HG02623 (cell line): ENCODE results near the gene ZNF827.

Experiments used
- ATAC-seq: cut with Tn5 transposase; IDR thresholded peaks from one replicate; pipeline ENCODE4 v1.9.1; 2021; ENCODE audit warnings: moderate library complexity; ENCODE audit not compliant: unreplicated experiment

The ZNF827 gene

DNA sequence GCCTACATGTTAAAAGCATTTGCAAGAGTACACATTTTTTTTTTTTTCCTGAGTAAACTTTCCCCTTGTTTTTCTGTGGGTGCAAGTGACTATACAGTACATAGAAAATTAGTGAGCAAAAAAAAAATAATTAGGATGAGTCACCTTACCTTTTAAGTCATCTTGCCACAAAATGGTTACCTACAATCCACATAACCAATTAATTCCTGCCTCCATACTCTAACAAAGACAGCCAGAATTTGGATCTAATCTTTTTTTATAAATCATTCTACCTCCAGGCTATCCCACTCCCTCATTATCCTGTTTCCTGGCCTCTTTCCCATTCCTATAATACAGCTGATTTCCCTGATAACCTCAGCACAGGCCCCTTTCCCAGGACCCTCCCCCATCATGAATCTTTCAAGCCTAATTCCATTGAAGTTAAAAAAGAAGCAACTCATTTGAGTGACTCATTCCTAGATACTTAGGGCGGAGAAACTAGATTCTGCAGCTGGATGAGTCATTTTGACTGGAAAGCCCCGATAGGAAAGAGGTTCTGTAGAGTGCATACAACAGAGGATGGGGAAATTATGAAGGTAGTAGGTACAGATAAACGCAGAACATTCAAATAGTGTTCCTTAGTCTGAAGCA, 130.5 kb downstream of the ZNF827 start:
- peak; percentile 63 for ATAC-seq

DNA sequence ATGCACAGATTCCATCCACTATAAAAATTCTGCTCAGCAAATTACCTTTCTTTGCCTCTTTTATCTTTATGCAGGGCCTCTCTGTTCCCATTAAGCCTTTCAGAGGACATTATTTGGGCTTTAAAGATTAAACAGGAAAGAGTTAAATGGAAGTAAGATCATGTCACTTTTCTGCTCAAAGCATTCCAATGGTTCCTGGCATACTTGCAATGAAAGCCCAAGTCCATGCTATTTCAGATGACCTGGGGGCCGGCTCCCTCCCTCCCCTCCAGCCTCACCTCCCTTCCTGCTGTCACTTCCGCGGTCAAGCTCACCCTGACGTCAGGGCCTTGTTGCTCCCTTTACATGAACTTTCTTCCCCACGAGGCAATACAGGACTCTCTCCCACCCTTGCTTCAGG, 133.1 kb downstream of the ZNF827 start:
- ATAC-seq: no peak

DNA sequence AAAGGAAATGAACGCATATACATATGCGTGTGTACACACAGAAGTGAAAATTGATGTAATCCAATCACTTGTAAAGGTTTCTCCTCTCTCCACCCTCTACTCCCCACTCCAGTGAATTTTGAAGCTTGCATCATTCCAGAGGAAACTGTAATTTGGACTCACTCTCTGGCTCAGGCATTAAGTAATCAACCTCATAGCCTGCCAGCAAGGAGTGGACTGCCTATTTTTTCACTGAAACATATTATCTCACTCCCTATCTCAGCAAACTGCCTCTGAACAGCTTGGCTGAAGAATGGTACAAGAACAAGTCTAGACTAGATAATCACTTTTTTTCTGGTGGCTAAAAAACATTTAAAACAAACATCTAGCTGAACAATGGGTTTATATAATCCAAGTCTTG, 134.5 kb downstream of the ZNF827 start:
- ATAC-seq: no peak

DNA sequence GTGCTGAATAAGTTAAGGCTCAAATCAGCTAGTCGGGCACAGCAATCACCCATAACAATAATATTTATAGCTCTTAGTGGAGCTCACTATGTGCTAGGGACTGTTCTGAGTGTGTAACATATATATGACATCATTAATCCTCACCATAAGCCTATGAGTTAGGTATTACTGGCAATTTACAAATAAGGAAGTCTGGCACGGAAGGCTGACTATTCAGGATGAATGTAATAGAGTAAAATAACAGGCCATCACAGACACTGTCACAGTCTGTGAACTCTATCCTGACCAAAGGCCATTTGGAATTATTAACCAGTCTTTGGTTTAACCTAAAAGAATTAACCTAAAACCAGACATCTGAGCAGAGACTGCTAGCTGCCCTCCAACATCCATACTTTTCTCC, 139.4 kb downstream of the ZNF827 start:
- ATAC-seq: no peak

DNA sequence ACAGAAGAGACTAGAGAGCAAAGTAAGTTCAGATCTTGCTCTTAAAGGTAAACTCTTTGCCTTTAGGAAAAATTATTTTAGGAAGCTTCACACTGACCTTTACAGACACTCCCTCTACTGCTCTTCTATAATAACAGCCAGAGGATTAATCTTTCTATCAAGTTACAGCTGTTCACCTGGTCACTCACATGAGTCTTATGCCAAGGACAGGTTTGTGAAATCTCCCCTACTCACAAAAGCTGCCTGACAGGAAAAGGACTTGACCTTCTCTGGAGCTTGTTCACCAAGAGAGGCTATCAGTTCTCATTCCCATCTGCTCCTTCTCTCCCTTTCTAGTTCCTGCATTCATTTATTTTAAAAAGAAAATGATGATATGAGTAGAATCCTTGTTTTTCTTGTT, 141.3 kb downstream of the ZNF827 start:
- ATAC-seq: no peak

DNA sequence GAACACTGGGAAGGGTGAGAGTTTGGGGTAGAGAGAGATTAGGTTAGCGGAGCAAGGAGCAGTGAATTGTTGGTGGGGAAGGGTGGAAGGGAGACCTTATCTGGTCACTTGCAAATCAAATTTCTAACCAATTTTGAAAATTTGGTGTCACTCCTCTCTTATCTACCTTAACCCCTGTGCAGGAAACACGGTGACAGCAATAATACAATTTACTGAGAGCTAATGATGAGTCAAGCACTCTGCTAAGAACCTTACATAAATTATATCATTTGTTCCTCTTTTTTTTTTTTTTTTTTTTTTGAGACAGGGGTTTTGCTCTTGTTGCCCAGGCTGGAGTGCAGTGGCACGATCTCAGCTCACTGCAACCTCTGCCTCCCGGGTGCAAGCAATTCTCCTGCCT, 142.3 kb downstream of the ZNF827 start:
- no peak for ATAC-seq

DNA sequence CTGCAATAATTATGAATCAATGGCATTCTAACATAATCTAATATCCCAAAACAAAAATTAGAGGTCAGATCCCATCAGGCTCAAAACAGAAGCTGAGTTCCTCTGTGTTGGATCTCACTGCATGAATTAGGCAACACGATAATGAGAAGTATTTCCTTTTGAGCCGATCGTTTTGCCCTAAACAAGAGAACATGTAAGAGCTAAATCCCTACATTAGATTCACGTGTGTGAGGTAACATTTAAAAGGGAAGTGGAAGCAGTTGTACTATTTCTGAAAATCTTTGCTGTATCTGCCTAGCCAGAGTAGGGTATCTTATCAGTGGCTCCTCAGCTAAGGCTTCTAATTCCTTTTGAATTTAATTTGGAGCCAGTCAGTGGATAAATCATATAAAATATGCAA, 143.1 kb downstream of the ZNF827 start:
- ATAC-seq: no peak

DNA sequence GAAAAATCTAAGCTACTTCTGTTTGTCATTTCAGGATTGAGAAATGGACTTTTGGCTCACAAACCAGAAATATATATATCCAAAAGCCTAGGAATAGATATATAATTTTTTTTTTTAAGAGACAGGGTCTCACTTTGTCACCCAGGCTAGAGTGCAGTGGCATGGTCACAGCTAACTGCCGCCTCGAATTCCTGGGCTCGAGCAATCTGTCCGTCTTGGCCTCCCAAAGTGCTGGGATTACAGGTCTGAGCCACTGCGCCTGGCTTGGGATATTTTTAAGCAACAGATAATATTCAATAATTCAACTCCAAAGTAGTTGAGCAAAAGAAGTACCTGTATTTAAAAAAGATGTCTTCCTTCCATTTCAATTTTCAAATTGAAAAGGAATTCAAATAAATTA, 146.2 kb downstream of the ZNF827 start:
- ATAC-seq: no peak

DNA sequence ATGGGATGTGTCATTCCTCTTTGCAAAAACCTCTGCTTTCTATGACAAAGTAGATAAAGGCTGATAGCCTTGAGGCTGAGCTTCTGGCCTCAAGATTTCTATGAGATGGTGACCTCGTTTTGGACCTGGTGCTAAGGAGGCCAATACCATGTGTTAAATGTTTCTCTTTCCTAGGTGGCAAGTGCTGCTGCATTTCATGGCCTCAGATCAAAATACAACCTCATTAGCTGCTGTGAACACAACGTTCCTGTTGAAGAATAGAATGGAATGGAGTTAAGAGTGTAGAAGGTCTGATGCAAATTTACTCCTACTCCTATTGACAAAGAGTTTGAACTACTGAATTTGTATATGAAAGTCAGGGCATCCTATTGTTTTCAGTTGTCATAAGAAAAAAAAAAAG, 146.6 kb downstream of the ZNF827 start:
- no peak for ATAC-seq

DNA sequence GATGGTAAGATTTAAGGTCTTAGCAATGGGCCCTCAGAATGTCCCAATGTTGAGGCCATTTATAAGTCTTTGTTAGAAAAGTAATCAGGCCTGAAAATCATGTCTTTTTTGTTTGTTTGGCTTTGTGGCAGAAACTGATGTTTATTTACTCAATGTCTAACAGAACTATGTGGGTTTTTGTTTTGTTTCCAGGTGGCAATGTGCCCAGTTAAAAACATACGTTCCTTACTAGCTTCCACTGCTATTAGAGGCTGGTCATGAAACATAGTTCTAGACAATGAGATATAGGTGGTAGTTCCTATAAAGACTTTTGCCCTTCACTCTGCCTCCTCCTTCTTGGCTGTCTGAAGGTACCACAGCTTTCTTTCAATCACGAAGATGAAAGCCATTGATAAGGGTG, 149.9 kb downstream of the ZNF827 start:
- ATAC-seq: no peak

DNA sequence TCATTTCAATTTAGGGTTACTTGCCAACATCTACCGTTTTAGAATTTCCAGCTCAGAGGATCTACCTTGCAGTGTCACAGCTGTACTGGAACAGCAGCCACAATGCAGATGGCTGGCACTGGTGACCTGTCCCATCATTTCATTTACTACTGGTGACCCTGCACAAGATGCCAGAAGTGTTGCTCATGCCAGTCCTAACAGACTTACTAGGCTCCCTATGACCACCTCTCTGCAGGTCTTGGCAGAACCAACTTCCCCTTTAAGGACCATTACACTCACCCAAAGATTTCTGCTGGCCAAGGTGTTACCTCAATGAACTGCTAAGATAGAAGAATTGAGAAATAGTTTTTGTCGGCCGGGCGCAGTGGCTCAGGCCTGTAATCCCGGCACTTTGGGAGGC, 151.8 kb downstream of the ZNF827 start:
- ATAC-seq: no peak

DNA sequence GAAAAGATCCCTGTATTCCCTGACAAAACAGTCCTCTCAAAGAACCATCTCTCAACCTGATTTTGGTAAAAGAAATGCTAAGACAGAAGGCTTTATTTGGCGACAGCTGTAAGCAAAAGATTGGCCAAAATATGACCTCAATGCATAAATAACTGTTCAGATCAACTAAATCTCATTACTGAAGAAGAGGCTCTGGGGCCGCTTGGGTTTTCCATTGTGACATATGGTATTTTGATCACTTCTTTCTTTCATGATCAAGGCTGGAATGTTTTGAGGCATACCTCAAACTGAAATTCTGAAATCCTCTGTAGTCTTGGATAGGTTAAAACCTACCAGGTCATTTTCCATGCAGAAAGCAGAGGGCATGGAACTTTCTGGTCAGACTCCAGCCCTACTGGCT, 152.4 kb downstream of the ZNF827 start:
- ATAC-seq: no peak

DNA sequence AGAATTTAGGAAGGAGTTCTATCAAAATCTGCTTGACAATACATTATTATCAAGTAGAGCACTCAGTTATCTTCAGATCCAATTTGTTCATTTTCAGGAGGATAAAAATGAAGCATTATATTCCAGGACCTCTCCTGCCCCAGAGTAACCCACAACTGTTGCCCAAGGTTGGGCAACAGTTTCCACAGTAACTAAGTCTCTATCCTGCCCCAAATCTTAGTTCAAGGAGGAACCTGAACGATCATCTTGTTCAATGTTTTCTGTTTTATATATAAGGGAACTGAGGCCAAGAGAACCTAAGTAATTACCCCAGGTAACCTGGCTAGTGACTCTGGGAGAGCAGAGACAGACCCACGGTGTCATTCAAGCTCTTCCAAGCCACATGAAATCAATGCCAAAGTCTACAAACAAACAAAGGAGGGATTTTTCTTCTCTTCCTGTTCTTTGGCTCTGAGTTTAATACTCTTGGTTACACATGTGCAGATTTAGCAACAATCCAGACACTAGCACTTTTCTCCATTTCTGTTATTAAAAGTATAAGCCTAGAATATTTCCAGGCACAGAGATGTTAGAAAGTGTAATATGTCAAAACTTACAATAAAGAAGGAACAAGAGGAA, 153.1 kb downstream of the ZNF827 start:
- ATAC-seq: no peak

DNA sequence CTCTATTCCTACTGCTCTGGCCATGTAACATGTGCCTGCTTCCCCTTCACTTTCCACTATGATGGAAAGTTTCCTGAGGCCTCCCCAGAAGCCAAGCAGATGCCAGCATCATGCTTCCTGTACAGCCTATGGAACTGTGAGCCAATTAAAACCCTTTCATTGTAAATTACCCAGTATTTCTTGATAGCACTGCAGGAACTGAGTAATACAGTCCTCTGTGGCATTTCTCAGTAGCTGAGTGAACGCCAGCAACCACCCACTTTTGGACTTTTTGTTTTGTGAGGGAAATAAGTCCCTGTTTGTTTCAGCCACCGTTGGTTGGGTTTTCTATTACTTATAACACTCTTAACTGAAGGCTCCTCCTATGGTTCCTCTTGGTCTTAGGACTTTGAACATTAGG, 154.6 kb downstream of the ZNF827 start:
- ATAC-seq: no peak

DNA sequence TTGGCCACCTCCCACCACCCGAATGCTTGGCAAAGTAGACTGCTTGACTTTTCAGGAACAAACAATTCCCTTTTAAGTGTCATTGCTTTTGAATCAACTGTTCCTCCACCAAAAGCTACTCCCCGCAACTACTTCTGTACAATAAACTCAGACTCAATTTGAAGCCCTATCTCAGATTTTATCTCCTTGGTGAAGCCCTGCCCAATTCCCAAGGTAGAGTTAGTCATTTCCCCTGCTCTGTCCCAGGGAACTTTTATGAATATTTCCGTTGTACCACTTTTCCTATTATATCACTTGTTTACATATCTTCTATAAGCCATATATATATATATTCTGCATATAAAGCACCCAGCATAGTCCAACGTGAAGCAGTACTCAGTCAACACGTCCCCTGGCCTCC, 155.9 kb downstream of the ZNF827 start:
- ATAC-seq: no peak

DNA sequence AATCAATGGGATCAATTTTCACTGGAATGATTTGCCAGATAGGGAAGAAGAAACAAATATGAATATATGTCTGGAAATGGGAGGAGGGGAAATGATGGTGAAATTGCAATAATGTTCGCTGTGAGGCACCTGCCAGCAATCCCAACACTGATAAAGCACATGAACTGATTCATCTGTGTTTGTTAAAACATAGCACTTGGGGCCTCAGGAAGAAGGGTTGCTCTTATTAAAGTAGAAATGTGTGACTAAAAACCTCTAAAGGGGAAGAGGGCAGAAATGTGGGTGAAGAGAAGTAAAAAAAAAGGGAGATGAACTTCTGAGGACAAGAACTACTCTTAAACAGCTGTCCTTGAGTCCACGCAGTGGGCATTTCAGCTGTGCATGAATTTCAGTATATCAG, 157.3 kb downstream of the ZNF827 start:
- no peak for ATAC-seq

DNA sequence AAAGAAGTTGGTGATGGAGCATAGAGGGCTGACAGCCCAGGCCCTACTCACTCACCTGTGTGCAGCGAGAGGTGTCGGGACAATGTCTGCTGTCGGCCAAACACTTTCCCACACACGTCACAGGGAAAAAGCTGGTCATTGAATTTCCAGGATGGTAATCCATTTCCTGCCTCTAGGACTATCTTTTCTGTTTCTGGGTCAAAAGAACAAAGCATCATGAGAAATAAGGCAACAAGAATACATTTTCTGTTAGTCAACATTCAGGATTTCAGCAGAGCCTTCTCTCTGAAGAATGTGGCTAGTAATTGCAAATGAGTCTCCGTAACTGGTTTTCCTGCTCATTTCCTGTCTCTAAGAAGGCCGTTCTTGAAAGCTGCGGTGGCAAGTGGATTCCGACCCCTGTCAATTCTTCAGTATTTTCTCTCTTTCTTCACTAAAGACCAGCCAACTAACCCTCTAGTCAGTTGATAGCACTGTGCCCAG, 159.3 kb downstream of the ZNF827 start:
- no peak for ATAC-seq

DNA sequence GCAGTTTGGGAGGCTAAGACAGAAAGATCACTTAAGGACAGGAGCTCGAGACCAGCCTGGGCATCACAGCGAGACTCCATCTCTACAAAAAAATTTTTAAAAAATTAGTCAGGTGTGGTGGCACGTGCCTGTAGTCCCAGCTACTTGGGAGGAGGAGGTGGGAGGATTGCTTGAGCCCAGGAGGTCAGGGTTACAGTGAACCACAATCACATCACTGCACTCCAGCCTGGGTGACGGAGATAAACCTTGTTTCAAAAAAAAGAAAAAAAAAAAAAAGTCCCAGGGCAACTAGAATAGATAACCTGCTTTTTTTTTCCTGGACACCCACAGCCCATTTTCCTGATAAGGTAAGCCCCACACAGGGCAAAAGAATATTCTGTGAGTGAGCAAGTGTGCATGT, 162.4 kb downstream of the ZNF827 start:
- no peak for ATAC-seq

DNA sequence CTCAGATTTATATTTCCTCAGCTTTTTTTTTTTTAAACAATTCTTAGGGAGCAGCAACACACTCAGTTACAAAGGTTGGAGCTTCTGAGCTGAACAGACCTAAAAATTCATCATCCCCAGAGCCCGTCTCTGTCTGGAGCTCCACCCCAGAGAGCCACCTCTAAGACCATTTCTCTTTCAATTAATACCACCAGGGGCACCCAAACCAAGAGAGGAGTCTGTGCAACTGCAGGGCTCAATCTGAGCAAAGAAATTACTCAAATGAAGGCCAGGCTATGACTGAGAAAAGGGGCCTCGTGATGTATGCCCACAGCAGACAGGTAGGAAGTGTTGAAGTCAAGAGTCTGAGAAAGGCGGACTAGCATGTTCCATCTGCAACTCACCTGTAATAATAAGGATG, 163.2 kb downstream of the ZNF827 start:
- no peak for ATAC-seq

DNA sequence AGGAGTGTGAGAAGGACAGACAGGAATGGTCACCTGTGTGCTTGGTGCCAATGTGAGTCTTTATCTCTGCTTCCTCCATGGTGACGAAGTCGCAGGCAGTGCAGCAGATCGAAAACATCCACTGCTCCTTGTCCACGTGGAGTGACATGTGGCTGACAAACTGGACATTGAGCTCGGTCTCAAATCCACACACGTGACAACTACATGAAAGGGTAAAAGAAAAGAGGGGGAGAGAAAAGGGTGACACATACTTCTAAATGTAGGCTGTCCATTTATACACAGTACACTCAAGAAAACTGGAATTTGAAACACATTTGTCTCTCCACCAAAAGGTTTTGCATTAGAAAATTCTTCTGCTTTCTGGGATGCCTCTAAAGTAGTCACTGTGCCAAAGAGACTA, 164.2 kb downstream of the ZNF827 start:
- ATAC-seq: no peak

DNA sequence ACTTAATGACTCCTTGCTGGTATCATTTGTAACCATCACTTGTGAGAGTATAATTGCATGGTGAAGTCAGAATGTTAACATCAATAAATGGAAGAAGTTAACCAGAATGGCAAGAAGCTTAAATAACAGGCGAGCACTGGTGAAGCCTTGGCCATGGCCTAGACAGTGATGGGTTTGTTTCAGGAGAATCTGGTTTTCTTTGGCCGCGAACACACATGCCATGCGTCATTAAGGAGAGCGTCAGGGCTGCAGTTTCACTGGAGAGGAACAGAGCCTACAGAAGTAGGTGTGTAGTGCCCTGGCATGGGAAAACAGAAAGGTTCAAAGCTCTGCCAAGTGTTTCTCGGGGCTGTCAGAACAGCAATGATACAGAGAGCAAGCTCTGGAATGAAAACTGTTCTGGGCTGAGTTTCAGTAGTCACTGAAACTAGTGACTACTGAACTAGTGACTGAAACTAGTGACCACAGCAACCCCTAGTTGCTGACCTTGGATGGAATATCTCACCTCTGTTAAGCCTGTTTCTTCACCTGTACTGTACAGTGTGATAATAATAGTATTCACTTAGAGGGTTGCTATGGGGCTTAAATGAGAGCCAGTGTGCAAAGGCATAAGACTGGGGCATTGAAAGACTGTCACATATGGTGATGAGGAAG, 164.9 kb downstream of the ZNF827 start:
- peak; percentile 90 for ATAC-seq

DNA sequence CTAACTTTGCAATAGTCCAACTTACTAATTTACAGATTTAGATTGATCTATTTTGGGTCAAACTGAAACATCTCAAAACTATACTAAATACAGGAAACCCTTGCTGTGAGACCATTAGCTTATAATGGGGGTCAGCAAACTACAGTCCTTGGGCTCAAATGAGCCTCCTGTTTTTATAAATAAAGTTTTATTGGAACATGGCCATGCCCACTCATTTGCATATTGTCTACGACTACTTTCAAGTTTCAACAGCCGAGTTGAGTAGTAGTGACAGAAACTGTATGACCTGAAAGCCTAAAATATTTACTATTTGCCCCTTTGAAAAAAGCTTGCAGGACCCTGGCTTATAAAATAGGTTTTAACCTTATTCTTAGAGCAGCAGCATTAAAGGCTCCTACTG, 166.3 kb downstream of the ZNF827 start:
- ATAC-seq: no peak

DNA sequence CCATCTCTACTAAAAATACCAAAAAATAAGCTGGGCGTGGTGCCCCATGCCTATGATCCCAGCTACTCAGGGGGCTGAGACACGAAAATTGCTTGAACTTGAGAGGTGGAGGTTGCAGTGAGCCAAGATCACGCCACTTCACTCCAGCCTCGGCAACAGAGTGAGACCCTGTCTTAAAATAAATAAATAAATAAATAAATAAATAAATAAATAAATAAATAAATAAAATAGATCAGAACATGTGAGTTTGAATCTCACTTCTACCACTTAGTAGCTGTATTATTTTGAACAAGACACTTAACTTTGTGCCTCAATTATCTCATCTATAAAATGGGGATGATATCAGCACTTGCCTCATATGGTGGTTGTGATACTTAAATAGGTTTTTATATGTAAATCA, 168.5 kb downstream of the ZNF827 start:
- no peak for ATAC-seq
